Measurements from ENCODE around the gene ARHGAP32. TPM values are rescaled to one million over a fixed set of nuclear protein-coding genes. Genes with fewer than 3 reads are reported as not detected.
"Not testable (repeated sequence)": the region's sequence is repeated elsewhere in the genome, so short reads cannot be mapped to it uniquely, and the experiment has no call there.

The ARHGAP32 gene
- total and polyA plus RNA-seq, 7 experiments from 2014 or later: 2.3 to 10.5 (median 4.9) TPM

- Mint-ChIP-seq H3K27ac (no peak overlapping the region), H3K36me3 (peaks cover 0 to 9% (median 5%) of the 10 kb centered on the region in 5 donors), H3K9me3 (peaks cover 0 to 22% (median 6%) of the 10 kb centered on the region in 11 donors), H3K27me3 (peaks cover 0 to 4% (median 0%) of the 10 kb centered on the region in 5 donors), H3K4me3 (no peak overlapping the region), H3K4me1 (peaks cover 0 to 4% (median 0%) of the 10 kb centered on the region in 7 donors)
- H3K36me3 ChIP-seq (ENCODE audit: control insufficient read depth in 2 of 3, insufficient read depth in 3 of 3, low read length in 3 of 3): no peaks in the 10 kb centered on the region
- no peaks in the 10 kb centered on the region for H3K9me3 ChIP-seq (ENCODE audit: control insufficient read depth in 2 of 3, low read length in 3 of 3)
- H3K4me1 ChIP-seq (ENCODE audit: control insufficient read depth in 2 of 2, insufficient read depth in 2 of 2, low read length in 2 of 2): no peaks in the 10 kb centered on the region
- H3K4me3 ChIP-seq (ENCODE audit: low read length): no peak overlapping the region
- DNase-seq: no peak
- no peaks in the 10 kb centered on the region for H3K27me3 ChIP-seq (ENCODE audit: control insufficient read depth in 2 of 2, insufficient read depth in 2 of 2, low read length in 2 of 2)
- CTCF ChIA-PET: no interaction called here
- no peak overlapping the region for H3K27ac ChIP-seq (ENCODE audit: low read depth, low read length)
- POLR2A ChIA-PET: no interaction called here
- no peak for ATAC-seq
- intact Hi-C loops (cut with micrococcal nuclease): no loop called here
Measured at GRCh38 chr11:129190087-129190486, 2.0 kb downstream of the ARHGAP32 start.

GRCh38 chr11:129189646-129190045 is 2.5 kb downstream of the ARHGAP32 start:
- H3K27me3 ChIP-seq (ENCODE audit: control insufficient read depth in 2 of 2, insufficient read depth in 2 of 2, low read length in 2 of 2): no peaks in the 10 kb centered on the region
- DNase-seq (no peak), ATAC-seq (no peak)
- ChIA-PET POLR2A (no interaction called here), CTCF (no interaction called here)
- Mint-ChIP-seq H3K9me3 (peaks cover 0 to 22% (median 7%) of the 10 kb centered on the region in 11 donors), H3K4me1 (peaks cover 0 to 4% (median 0%) of the 10 kb centered on the region in 7 donors), H3K27ac (no peak overlapping the region), H3K27me3 (peaks cover 0 to 4% (median 0%) of the 10 kb centered on the region in 5 donors), H3K4me3 (no peak overlapping the region), H3K36me3 (peaks cover 0 to 9% (median 5%) of the 10 kb centered on the region in 5 donors)
- no peaks in the 10 kb centered on the region for H3K9me3 ChIP-seq (ENCODE audit: control insufficient read depth in 2 of 3, low read length in 3 of 3)
- no peak overlapping the region for H3K27ac ChIP-seq (ENCODE audit: low read depth, low read length)
- H3K4me3 ChIP-seq (ENCODE audit: low read length): no peak overlapping the region
- H3K36me3 ChIP-seq (ENCODE audit: control insufficient read depth in 2 of 3, insufficient read depth in 3 of 3, low read length in 3 of 3): no peaks in the 10 kb centered on the region
- intact Hi-C loops (cut with micrococcal nuclease): no loop called here
- H3K4me1 ChIP-seq (ENCODE audit: control insufficient read depth in 2 of 2, insufficient read depth in 2 of 2, low read length in 2 of 2): no peaks in the 10 kb centered on the region

GRCh38 chr11:129185082-129185481 is 7.0 kb downstream of the ARHGAP32 start:
- H3K27me3 ChIP-seq (ENCODE audit: control insufficient read depth in 2 of 2, insufficient read depth in 2 of 2, low read length in 2 of 2); POLR2A ChIA-PET; H3K36me3 Mint-ChIP-seq; H3K27ac ChIP-seq (ENCODE audit: low read depth, low read length); DNase-seq; H3K27me3 Mint-ChIP-seq; H3K27ac Mint-ChIP-seq; CTCF ChIA-PET; intact Hi-C loops (cut with micrococcal nuclease); ATAC-seq; H3K4me1 ChIP-seq (ENCODE audit: control insufficient read depth in 2 of 2, insufficient read depth in 2 of 2, low read length in 2 of 2); H3K4me1 Mint-ChIP-seq; H3K4me3 Mint-ChIP-seq; H3K4me3 ChIP-seq (ENCODE audit: low read length); H3K36me3 ChIP-seq (ENCODE audit: control insufficient read depth in 2 of 3, insufficient read depth in 3 of 3, low read length in 3 of 3); H3K9me3 ChIP-seq (ENCODE audit: control insufficient read depth in 2 of 3, low read length in 3 of 3): not testable (repeated sequence)
- H3K9me3 Mint-ChIP-seq: peaks cover 0 to 22% (median 7%) of the 10 kb centered on the region in 11 donors

GRCh38 chr11:129184581-129184980 is 7.5 kb downstream of the ARHGAP32 start:
- Mint-ChIP-seq H3K27me3 (peaks cover 0 to 4% (median 0%) of the 10 kb centered on the region in 5 donors), H3K4me3 (no peak overlapping the region), H3K36me3 (peaks cover 0 to 8% (median 5%) of the 10 kb centered on the region in 5 donors), H3K27ac (no peak overlapping the region), H3K4me1 (no peaks in the 10 kb centered on the region), H3K9me3 (peaks cover 0 to 22% (median 7%) of the 10 kb centered on the region in 11 donors)
- Histone ChIP-seq H3K27ac (ENCODE audit: low read depth, low read length) (no peak overlapping the region), H3K9me3 (ENCODE audit: control insufficient read depth in 2 of 3, low read length in 3 of 3) (no peaks in the 10 kb centered on the region), H3K4me3 (ENCODE audit: low read length) (no peak overlapping the region), H3K27me3 (ENCODE audit: control insufficient read depth in 2 of 2, insufficient read depth in 2 of 2, low read length in 2 of 2) (no peaks in the 10 kb centered on the region), H3K36me3 (ENCODE audit: control insufficient read depth in 2 of 3, insufficient read depth in 3 of 3, low read length in 3 of 3) (no peaks in the 10 kb centered on the region), H3K4me1 (ENCODE audit: control insufficient read depth in 2 of 2, insufficient read depth in 2 of 2, low read length in 2 of 2) (no peaks in the 10 kb centered on the region)
- ChIA-PET POLR2A (no interaction called here), CTCF (no interaction called here)
- DNase-seq (no peak), ATAC-seq (no peak)
- intact Hi-C loops (cut with micrococcal nuclease): no loop called here

- Mint-ChIP-seq H3K4me3 (no peak overlapping the region), H3K36me3 (peaks cover 5 to 33% (median 19%) of the 10 kb centered on the region in 5 donors)
Measured at GRCh38 chr11:129167315-129167714, 24.8 kb downstream of the ARHGAP32 start.

GRCh38 chr11:129163714-129164164 is 28.4 kb downstream of the ARHGAP32 start:
- ChIA-PET POLR2A (no interaction called here), CTCF (no interaction called here)
- H3K4me3 ChIP-seq (ENCODE audit: low read length): no peak overlapping the region
- Mint-ChIP-seq H3K36me3 (peaks cover 11 to 60% (median 38%) of the 10 kb centered on the region in 5 donors), H3K27ac (no peak overlapping the region), H3K4me3 (no peak overlapping the region), H3K9me3 (peaks cover 8 to 52% (median 22%) of the 10 kb centered on the region in 11 donors), H3K27me3 (peaks cover 0 to 11% (median 0%) of the 10 kb centered on the region in 5 donors), H3K4me1 (peaks cover 0 to 5% (median 0%) of the 10 kb centered on the region in 7 donors)
- H3K9me3 ChIP-seq (ENCODE audit: control insufficient read depth in 2 of 3, low read length in 3 of 3): no peaks in the 10 kb centered on the region
- H3K4me1 ChIP-seq (ENCODE audit: control insufficient read depth in 2 of 2, insufficient read depth in 2 of 2, low read length in 2 of 2): no peaks in the 10 kb centered on the region
- H3K36me3 ChIP-seq (ENCODE audit: control insufficient read depth in 2 of 3, insufficient read depth in 3 of 3, low read length in 3 of 3): no peaks in the 10 kb centered on the region
- ATAC-seq (no peak), DNase-seq (no peak)
- intact Hi-C loops (cut with micrococcal nuclease): no loop called here
- no peak overlapping the region for H3K27ac ChIP-seq (ENCODE audit: low read depth, low read length)
- no peaks in the 10 kb centered on the region for H3K27me3 ChIP-seq (ENCODE audit: control insufficient read depth in 2 of 2, insufficient read depth in 2 of 2, low read length in 2 of 2)

More at GRCh38 chr11:129167315-129167714, 24.8 kb downstream of the ARHGAP32 start:
- POLR2A ChIA-PET: no interaction called here
- Histone ChIP-seq H3K36me3 (ENCODE audit: control insufficient read depth in 2 of 3, insufficient read depth in 3 of 3, low read length in 3 of 3) (no peaks in the 10 kb centered on the region), H3K27me3 (ENCODE audit: control insufficient read depth in 2 of 2, insufficient read depth in 2 of 2, low read length in 2 of 2) (no peaks in the 10 kb centered on the region), H3K4me3 (ENCODE audit: low read length) (no peak overlapping the region), H3K27ac (ENCODE audit: low read depth, low read length) (no peak overlapping the region), H3K9me3 (ENCODE audit: control insufficient read depth in 2 of 3, low read length in 3 of 3) (no peaks in the 10 kb centered on the region), H3K4me1 (ENCODE audit: control insufficient read depth in 2 of 2, insufficient read depth in 2 of 2, low read length in 2 of 2) (no peaks in the 10 kb centered on the region)
- intact Hi-C loops (cut with micrococcal nuclease): no loop called here
- H3K9me3 Mint-ChIP-seq: peaks cover 11 to 65% (median 38%) of the 10 kb centered on the region in 11 donors
- DNase-seq: no peak
- CTCF ChIA-PET: no interaction called here
- peaks cover 0 to 11% (median 0%) of the 10 kb centered on the region in 5 donors for H3K27me3 Mint-ChIP-seq
- no peak overlapping the region for H3K27ac Mint-ChIP-seq
- ATAC-seq: no peak
- H3K4me1 Mint-ChIP-seq: peaks cover 0 to 8% (median 3%) of the 10 kb centered on the region in 7 donors

GRCh38 chr11:129157080-129157479 is 35.0 kb downstream of the ARHGAP32 start:
- H3K9me3 ChIP-seq (ENCODE audit: control insufficient read depth in 2 of 3, low read length in 3 of 3); H3K4me3 Mint-ChIP-seq; ATAC-seq; H3K27me3 Mint-ChIP-seq; POLR2A ChIA-PET; intact Hi-C loops (cut with micrococcal nuclease); H3K4me1 ChIP-seq (ENCODE audit: control insufficient read depth in 2 of 2, insufficient read depth in 2 of 2, low read length in 2 of 2); H3K36me3 ChIP-seq (ENCODE audit: control insufficient read depth in 2 of 3, insufficient read depth in 3 of 3, low read length in 3 of 3); H3K27ac ChIP-seq (ENCODE audit: low read depth, low read length); H3K4me3 ChIP-seq (ENCODE audit: low read length); H3K27ac Mint-ChIP-seq; H3K4me1 Mint-ChIP-seq; CTCF ChIA-PET; H3K27me3 ChIP-seq (ENCODE audit: control insufficient read depth in 2 of 2, insufficient read depth in 2 of 2, low read length in 2 of 2); DNase-seq: not testable (repeated sequence)
- peaks cover 0 to 66% (median 32%) of the 10 kb centered on the region in 11 donors for H3K9me3 Mint-ChIP-seq
- peaks cover 6 to 80% (median 63%) of the 10 kb centered on the region in 5 donors for H3K36me3 Mint-ChIP-seq
